Nephron (organoid): ENCODE data around the gene ACBD6.

Source experiments
- H3K27ac Mint-ChIP-seq, 3 experiments: 2 replicates each; pipeline ENCODE4 v1.8.0; 2020; ENCODE audit warnings: mixed read lengths in 3 of 3, mild to moderate bottlenecking in 2 of 3, moderate library complexity in 1 of 3
- H3K27me3 Mint-ChIP-seq: 2 replicates; pipeline ENCODE4 v1.8.0; 2021; ENCODE audit warnings: low read depth, mild to moderate bottlenecking, moderate library complexity, mixed read lengths
- H3K36me3 Mint-ChIP-seq: 2 replicates; pipeline ENCODE4 v1.8.0; 2020; ENCODE audit warnings: low read depth, mixed read lengths
- H3K4me1 Mint-ChIP-seq: 2 replicates; pipeline ENCODE4 v1.8.0; 2020; ENCODE audit warnings: mixed read lengths
- H3K4me3 Mint-ChIP-seq, 3 experiments: 2 replicates each; pipeline ENCODE4 v1.8.0; 2020; ENCODE audit warnings: mild to moderate bottlenecking in 3 of 3, mixed read lengths in 3 of 3, moderate library complexity in 2 of 3
- H3K9me3 Mint-ChIP-seq: 2 replicates; pipeline ENCODE4 v1.8.0; 2020; ENCODE audit warnings: mixed read lengths
- CTCF ChIP-seq, 3 experiments: fragments of 200-600 bp; sonication (generic); IDR thresholded peaks; one replicate each; pipeline ENCODE4 v1.5.0; 2021; ENCODE audit warnings: antibody characterized with exemption in 3 of 3; ENCODE audit not compliant: unreplicated experiment in 3 of 3

The ACBD6 gene

GRCh38 chr1:180505732-180506335 lies 3.5 kb upstream of the ACBD6 start:
- Mint-ChIP-seq H3K27ac (peak overlapping the region in 1 of 3 experiments; percentile 2), H3K9me3 (peaks cover 2% of the 10 kb centered on the region), H3K36me3 (peaks cover 4% of the 10 kb centered on the region), H3K4me1 (peaks cover 27% of the 10 kb centered on the region), H3K4me3 (peak overlapping the region in 2 of 3 experiments; percentile 2 to 53), H3K27me3 (no peaks in the 10 kb centered on the region)
- no peak for TF ChIP-seq CTCF (IDR thresholded peaks at IDR 0.05; ENCODE audit: unreplicated experiment in 3 of 3)

- Mint-ChIP-seq H3K27me3 (no peaks in the 10 kb centered on the region), H3K4me3 (peak overlapping the region; percentile 46 to 65 (median 53)), H3K9me3 (peaks cover 2% of the 10 kb centered on the region), H3K36me3 (peaks cover 4% of the 10 kb centered on the region), H3K4me1 (peaks cover 36% of the 10 kb centered on the region), H3K27ac (peak overlapping the region in 2 of 3 experiments; percentile 41 to 47)
- no peak for TF ChIP-seq CTCF (IDR thresholded peaks at IDR 0.05; ENCODE audit: unreplicated experiment in 3 of 3)
Observed at GRCh38 chr1:180504186-180504585, 1.8 kb upstream of the ACBD6 start.

- Mint-ChIP-seq H3K4me1 (peaks cover 40% of the 10 kb centered on the region), H3K27me3 (no peaks in the 10 kb centered on the region), H3K9me3 (peaks cover 2% of the 10 kb centered on the region), H3K36me3 (peaks cover 7% of the 10 kb centered on the region), H3K4me3 (peak overlapping the region; percentile 93 to 99 (median 95)), H3K27ac (peak overlapping the region; percentile 96 to 98 (median 98))
- no peak for TF ChIP-seq CTCF (IDR thresholded peaks at IDR 0.05; ENCODE audit: unreplicated experiment in 3 of 3)
Observed at GRCh38 chr1:180503280-180503862, 994 bp upstream of the ACBD6 start.

- Mint-ChIP-seq H3K9me3 (no peaks in the 10 kb centered on the region), H3K36me3 (peaks cover 7% of the 10 kb centered on the region), H3K27ac (peak overlapping the region; percentile 96 to 98 (median 98)), H3K4me3 (peak overlapping the region; percentile 93 to 99 (median 95)), H3K27me3 (no peaks in the 10 kb centered on the region), H3K4me1 (peaks cover 40% of the 10 kb centered on the region)
- TF ChIP-seq CTCF (IDR thresholded peaks at IDR 0.05; ENCODE audit: unreplicated experiment in 3 of 3) = no peak
Observed at GRCh38 chr1:180501865-180502360, 464 bp downstream of the ACBD6 start.

GRCh38 chr1:180500689-180501088 lies 1.7 kb downstream of the ACBD6 start:
- TF ChIP-seq CTCF (IDR thresholded peaks at IDR 0.05; ENCODE audit: unreplicated experiment in 3 of 3) = no peak
- Mint-ChIP-seq H3K9me3 (no peaks in the 10 kb centered on the region), H3K27ac (peak overlapping the region; percentile 32 to 48 (median 40)), H3K4me1 (peaks cover 34% of the 10 kb centered on the region), H3K4me3 (peak overlapping the region; percentile 73 to 87 (median 81)), H3K27me3 (no peaks in the 10 kb centered on the region), H3K36me3 (peaks cover 7% of the 10 kb centered on the region)
